ENCODE measurements around the gene HMGCR. TPM values are rescaled to one million over a fixed set of nuclear protein-coding genes. Genes with fewer than 3 reads are reported as not detected.

Gene HMGCR
- total and polyA plus RNA-seq, 2 of the 8 experiments (the other 6 are each of a cell fraction or from before 2014, with no cell fraction given) = 45.8 to 199 TPM

- Histone ChIP-seq H3K79me2 (ENCODE audit: control insufficient read depth in 1 of 2, insufficient read depth in 2 of 2, low read length in 2 of 2) (no peaks in the 10 kb centered on the region), H3K27ac (ENCODE audit: low read depth, low read length) (no peak overlapping the region), H3K9me3 (ENCODE audit: insufficient read depth in 2 of 2, low read depth in 1 of 2, low read length in 1 of 2) (no peaks in the 10 kb centered on the region), H3K14ac (ENCODE audit: insufficient read length) (no peak overlapping the region), H3K9ac (replicated peaks in 1 of 4; ENCODE audit: extremely low read depth in 1 of 4, low read depth in 3 of 4, low read length in 3 of 4) (no peak overlapping the region), H3K4ac (replicated peaks; ENCODE audit: insufficient read length, low read depth, low read length) (no peak overlapping the region), H2AFZ (ENCODE audit: low read length) (no peak overlapping the region), H3K4me1 (replicated peaks in 1 of 4; ENCODE audit: control insufficient read depth in 3 of 4, insufficient read depth in 4 of 4, low read length in 3 of 4) (peaks cover 4 to 17% (median 9%) of the 10 kb centered on the region in 4 experiments; a peak in 4 of 7 replicates), H3K4me2 (ENCODE audit: insufficient read depth in 1 of 2, low read depth in 2 of 2, low read length in 2 of 2) (no peak overlapping the region), H3K79me1 (ENCODE audit: low read depth, low read length) (no peaks in the 10 kb centered on the region), H3K56ac (replicated peaks; ENCODE audit: insufficient read length, low read depth, low read length) (no peak overlapping the region), H4K8ac (ENCODE audit: extremely low read depth, insufficient read depth, low read length) (no peak overlapping the region), H3K36me3 (ENCODE audit: control insufficient read depth in 2 of 4, insufficient read depth in 4 of 4, low read length in 3 of 4) (no peaks in the 10 kb centered on the region), H2BK120ac (replicated peaks; ENCODE audit: low read depth, low read length) (no peak overlapping the region), H4K5ac (ENCODE audit: insufficient read length, low read depth, low read length) (no peak overlapping the region), H3K23ac (ENCODE audit: insufficient read length) (no peak overlapping the region), H4K20me1 (replicated peaks in 1 of 2; ENCODE audit: control insufficient read depth in 1 of 2, insufficient read depth in 2 of 2, low read length in 2 of 2) (no peaks in the 10 kb centered on the region), H3K23me2 (ENCODE audit: low read depth, low read length) (no peaks in the 10 kb centered on the region), H2AK5ac (ENCODE audit: low read depth, low read length) (0 out of 2 replicates have a peak overlapping the region, but pooled peaks have one; percentile 25), H2BK12ac (ENCODE audit: low read depth, low read length) (no peak overlapping the region), H3K4me3 (ENCODE audit: extremely low read depth in 1 of 4, insufficient read depth in 2 of 4, low read depth in 3 of 4, low read length in 4 of 4) (no peak overlapping the region), H2BK20ac (ENCODE audit: low read length) (no peak overlapping the region), H2BK5ac (ENCODE audit: low read depth, low read length) (peak overlapping the region; percentile 29; the same call in 1 of the 2 replicates), H3K27me3 (replicated peaks in 1 of 4; ENCODE audit: control insufficient read depth in 3 of 4, extremely low read depth in 1 of 4, insufficient read depth in 3 of 4, low read length in 3 of 4) (no peaks in the 10 kb centered on the region), H2BK15ac (ENCODE audit: low read length) (no peak overlapping the region), H3K18ac (ENCODE audit: extremely low read depth, low read length) (no peak overlapping the region), H4K91ac (replicated peaks; ENCODE audit: insufficient read length, low read length) (no peak overlapping the region)
- 100% methylated on average over 1 of the region's 1 CpG; no CpG with 5 or more reads in 1 of the 2 experiments for WGBS, 2 experiments (ENCODE audit: extremely low coverage in 1 of 2, insufficient coverage in 1 of 2, insufficient read length in 1 of 2, insufficient replicate concordance in 2 of 2, low coverage in 1 of 2, low lambda C conversion rate in 2 of 2, missing lambda C conversion rate in 1 of 2)
- no peak for FAIRE-seq
- DNase-seq (ENCODE audit: low read depth in 1 of 2, low spot score in 2 of 2) = no peak
- POLR2A ChIA-PET (ENCODE audit: partially characterized antibody) = interaction anchor here (1.1 kb wide), 1 partner anchor 269 kb away, joined by 3 read pairs; no protein-coding TSS in a partner anchor
- TF ChIP-seq SRF (IDR thresholded peaks at IDR 0.05; ENCODE audit: low read depth, low read length) (no peak), CTCF (IDR thresholded peaks at IDR 0.05; ENCODE audit: control extremely low read depth in 1 of 3, insufficient read depth in 1 of 3, low read depth in 1 of 3, low read length in 3 of 3) (no peak), CBX5 (IDR thresholded peaks at IDR 0.05; ENCODE audit: low read depth, low read length) (no peak), NANOG (IDR thresholded peaks at IDR 0.05; ENCODE audit: insufficient read depth, low read depth, low read length, poor library complexity, severe bottlenecking) (no peak), SAP30 (IDR thresholded peaks at IDR 0.05; ENCODE audit: insufficient read depth, insufficient replicate concordance, low read length) (no peak), USF2 (IDR thresholded peaks at IDR 0.05; ENCODE audit: low read length) (no peak), TBP (IDR thresholded peaks at IDR 0.05; ENCODE audit: low read depth, low read length) (no peak)
- CTCF ChIA-PET (ENCODE audit: partially characterized antibody) = interaction anchor here (0.6 to 2.6 kb wide), 5 partner anchors 10 to 220 kb away, joined by 3 to 13 read pairs (median 3); no protein-coding TSS in a partner anchor
Measured at GRCh38 chr5:75319638-75320037, 17.4 kb upstream of the HMGCR start.
